Measurements from ENCODE around the gene SPRY1. TPM values are rescaled to one million over a fixed set of nuclear protein-coding genes. Genes with fewer than 3 reads are reported as not detected.

Gene SPRY1
- total RNA-seq, 1 donor: 7.3 TPM

GRCh38 chr4:123415576-123415975 lies 19.0 kb downstream of the SPRY1 start:
- H3K4me3 ChIP-seq (ENCODE audit: low read depth, low read length): no peak overlapping the region
- TF ChIP-seq, protein P1, sequence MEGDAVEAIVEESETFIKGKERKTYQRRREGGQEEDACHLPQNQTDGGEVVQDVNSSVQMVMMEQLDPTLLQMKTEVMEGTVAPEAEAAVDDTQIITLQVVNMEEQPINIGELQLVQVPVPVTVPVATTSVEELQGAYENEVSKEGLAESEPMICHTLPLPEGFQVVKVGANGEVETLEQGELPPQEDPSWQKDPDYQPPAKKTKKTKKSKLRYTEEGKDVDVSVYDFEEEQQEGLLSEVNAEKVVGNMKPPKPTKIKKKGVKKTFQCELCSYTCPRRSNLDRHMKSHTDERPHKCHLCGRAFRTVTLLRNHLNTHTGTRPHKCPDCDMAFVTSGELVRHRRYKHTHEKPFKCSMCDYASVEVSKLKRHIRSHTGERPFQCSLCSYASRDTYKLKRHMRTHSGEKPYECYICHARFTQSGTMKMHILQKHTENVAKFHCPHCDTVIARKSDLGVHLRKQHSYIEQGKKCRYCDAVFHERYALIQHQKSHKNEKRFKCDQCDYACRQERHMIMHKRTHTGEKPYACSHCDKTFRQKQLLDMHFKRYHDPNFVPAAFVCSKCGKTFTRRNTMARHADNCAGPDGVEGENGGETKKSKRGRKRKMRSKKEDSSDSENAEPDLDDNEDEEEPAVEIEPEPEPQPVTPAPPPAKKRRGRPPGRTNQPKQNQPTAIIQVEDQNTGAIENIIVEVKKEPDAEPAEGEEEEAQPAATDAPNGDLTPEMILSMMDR (IDR thresholded peaks at IDR 0.05; ENCODE audit: insufficient read depth, low read depth, low read length): no peak
- no peak for DNase-seq (ENCODE audit: low read depth)

DNA sequence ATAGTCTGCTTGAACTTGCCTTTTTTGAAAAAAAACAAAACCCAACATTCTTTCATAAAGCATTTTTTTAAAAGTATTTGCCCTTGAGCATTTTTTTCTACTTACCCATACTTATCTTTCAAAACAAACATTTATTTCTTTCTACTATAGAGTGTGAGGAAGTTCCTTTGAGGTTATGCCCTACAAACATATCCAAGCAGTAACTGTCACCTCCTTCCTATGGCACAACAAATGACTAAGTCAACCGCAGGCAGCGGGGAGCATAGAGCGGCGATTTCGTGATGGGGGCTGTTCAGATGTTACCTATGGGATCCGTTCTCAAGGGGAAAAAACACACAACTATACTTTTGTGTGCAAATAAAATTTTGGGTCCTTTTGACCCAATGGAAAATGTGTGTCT lies 19.4 kb downstream of the SPRY1 start:
- TF ChIP-seq, protein P1 (IDR thresholded peaks at IDR 0.05; ENCODE audit: insufficient read depth, low read depth, low read length): no peak
- peak; percentile 74 for DNase-seq (ENCODE audit: low read depth)
- H3K4me3 ChIP-seq (ENCODE audit: low read depth, low read length): no peak overlapping the region

GRCh38 chr4:123417813-123418212 lies 21.2 kb downstream of the SPRY1 start:
- no peak for DNase-seq (ENCODE audit: low read depth)
- TF ChIP-seq, protein P1 (IDR thresholded peaks at IDR 0.05; ENCODE audit: insufficient read depth, low read depth, low read length): no peak
- no peak overlapping the region for H3K4me3 ChIP-seq (ENCODE audit: low read depth, low read length)

DNA sequence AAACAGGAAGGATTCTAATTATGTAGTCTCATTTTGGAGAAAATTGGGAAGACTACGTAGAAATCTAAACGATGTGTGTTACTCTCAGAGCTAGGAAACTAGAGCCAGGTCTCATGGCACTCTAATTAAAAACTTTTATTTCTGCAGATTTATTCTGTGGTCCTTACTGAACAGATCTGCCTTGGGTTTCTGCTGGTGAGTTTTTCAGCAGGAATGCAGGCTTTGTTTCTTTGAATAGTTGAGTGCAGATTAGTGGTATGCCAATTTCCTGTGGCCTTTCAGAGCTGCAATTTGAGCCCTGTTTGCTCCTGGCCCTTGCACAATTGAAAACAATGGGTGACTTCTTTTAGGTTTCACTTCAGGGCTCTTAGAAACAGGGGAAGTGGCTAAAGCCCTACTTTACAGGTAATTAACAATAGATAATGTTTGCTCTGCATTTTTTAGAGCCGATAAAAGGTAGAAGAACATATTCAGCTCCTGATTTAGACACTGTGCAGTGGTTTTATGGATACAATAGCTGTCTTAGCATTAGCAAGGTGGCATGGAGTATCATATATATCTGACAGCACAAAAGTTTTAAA lies 21.8 kb downstream of the SPRY1 start:
- no peak overlapping the region for H3K4me3 ChIP-seq (ENCODE audit: low read depth, low read length)
- TF ChIP-seq, protein P1 (IDR thresholded peaks at IDR 0.05; ENCODE audit: insufficient read depth, low read depth, low read length): no peak
- DNase-seq (ENCODE audit: low read depth): peak; percentile 85

- DNase-seq (ENCODE audit: low read depth): peak; percentile 70
- TF ChIP-seq, protein P1 (IDR thresholded peaks at IDR 0.05; ENCODE audit: insufficient read depth, low read depth, low read length): no peak
- H3K4me3 ChIP-seq (ENCODE audit: low read depth, low read length): no peak overlapping the region
Observed at GRCh38 chr4:123419885-123420755, 23.5 kb downstream of the SPRY1 start.

DNA sequence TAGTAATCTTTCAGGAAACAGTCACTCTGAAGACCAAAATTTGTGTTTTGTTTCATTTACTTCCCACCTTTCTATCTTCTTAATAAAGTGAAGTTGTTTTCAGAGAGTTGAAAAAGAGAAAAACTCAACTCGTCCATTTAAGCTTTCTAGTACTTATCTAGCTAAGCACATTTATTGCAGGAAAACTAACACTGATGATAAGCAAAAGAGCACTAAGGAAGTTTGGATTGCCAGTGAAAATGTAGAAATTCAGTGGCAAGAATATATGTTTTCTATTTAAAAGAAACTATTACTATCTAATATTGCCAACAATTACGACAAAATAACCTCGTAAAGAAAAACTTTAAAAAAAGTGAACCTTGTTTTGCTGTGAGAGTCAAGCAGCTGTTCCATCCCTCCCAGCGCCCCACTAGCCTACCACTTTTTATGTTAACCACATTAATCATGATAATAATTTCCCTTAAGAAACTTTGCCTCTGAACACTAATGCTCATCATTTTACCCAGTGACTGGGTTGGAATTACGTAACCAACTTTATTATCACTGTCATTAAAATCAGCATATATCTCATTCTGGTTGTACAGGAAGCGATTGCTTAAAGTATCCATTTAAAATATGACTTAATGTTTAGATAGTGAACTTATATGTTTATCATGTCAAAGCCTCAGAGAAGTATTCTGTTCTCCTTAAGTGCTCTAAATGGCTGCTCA lies 24.8 kb downstream of the SPRY1 start:
- peak; percentile 98 for DNase-seq (ENCODE audit: low read depth)
- TF ChIP-seq, protein P1 (IDR thresholded peaks at IDR 0.05; ENCODE audit: insufficient read depth, low read depth, low read length): no peak
- no peak overlapping the region for H3K4me3 ChIP-seq (ENCODE audit: low read depth, low read length)
